Activated CD8-positive, alpha-beta T cell treated with anti-CD3 and anti-CD28 coated beads for 36 hours (primary cell): ENCODE data around the gene RAB24. TPM values are rescaled to one million over a fixed set of nuclear protein-coding genes. Genes with fewer than 3 reads are reported as not detected.

Source experiments
- ATAC-seq: fragments of 200-7000 bp; cut with Tn5 transposase; one replicate; pipeline ENCODE4 v1.10.0; 2021; ENCODE audit warnings: mild to moderate bottlenecking, moderate library complexity
- CTCF ChIA-PET: fragments of 350-600 bp; sonication (Branson Sonifier 250); formaldehyde crosslinking; loops from one replicate; lab custom pipeline; 2021; ENCODE audit warnings: antibody characterized with exemption; lab: Charles Lee
- POLR2A ChIA-PET: fragments of 350-600 bp; sonication (Branson Sonifier 250); formaldehyde crosslinking; loops from one replicate; lab custom pipeline; 2021; ENCODE audit warnings: antibody characterized with exemption; lab: Charles Lee
- DNase-seq: peaks from one replicate; pipeline ENCODE4 v3.0.0-alpha.2; 2020
- H3K27ac Mint-ChIP-seq: one replicate; pipeline ENCODE4 v1.8.0; 2021; ENCODE audit warnings: mild to moderate bottlenecking, mixed read lengths
- H3K27me3 Mint-ChIP-seq: one replicate; pipeline ENCODE4 v1.8.0; 2021; ENCODE audit warnings: mixed read lengths
- H3K36me3 Mint-ChIP-seq: one replicate; pipeline ENCODE4 v1.8.0; 2021; ENCODE audit warnings: low read depth, mixed read lengths
- H3K4me1 Mint-ChIP-seq: one replicate; pipeline ENCODE4 v1.8.0; 2021; ENCODE audit warnings: low read depth, mixed read lengths
- H3K4me3 Mint-ChIP-seq: one replicate; pipeline ENCODE4 v1.8.0; 2021; ENCODE audit warnings: mild to moderate bottlenecking, moderate library complexity, mixed read lengths
- H3K9me3 Mint-ChIP-seq: one replicate; pipeline ENCODE4 v1.8.0; 2021; ENCODE audit warnings: mixed read lengths
- CTCF ChIP-seq: fragments of 200-600 bp; IDR thresholded peaks from one replicate; pipeline ENCODE4 v1.8.0; 2022; ENCODE audit warnings: antibody characterized with exemption, mild to moderate bottlenecking
- intact Hi-C: fragments of 100-400 bp; cut with micrococcal nuclease; formaldehyde crosslinking; loops from one replicate; pipeline ENCODE4 v1.10.0; 2022
- total RNA-seq, 2 experiments: library from RNA; stranded (reverse); gene quantifications; one replicate each; pipeline ENCODE4 v1.2.3, GENCODE V29; 2021

The RAB24 gene
- total RNA-seq, 2 experiments from 2014 or later = 26.6 TPM

- Mint-ChIP-seq H3K9me3 (peaks cover 6% of the 10 kb centered on the region), H3K27me3 (no peaks in the 10 kb centered on the region), H3K4me3 (no peak overlapping the region), H3K27ac (no peak overlapping the region), H3K4me1 (peaks cover 31% of the 10 kb centered on the region), H3K36me3 (peaks cover 13% of the 10 kb centered on the region)
- TF ChIP-seq CTCF = no peak
- CTCF ChIA-PET = interaction anchor here (1.0 to 5.1 kb wide), 12 partner anchors 9 to 202 kb away, joined by 3 to 41 read pairs (median 4); partner anchors contain the start of gene LMAN2
- intact Hi-C loops = loop anchor here (5.0 to 10.0 kb wide), 3 partner anchors 42 to 137 kb away; partner anchors contain the start of gene RGS14
- POLR2A ChIA-PET = interaction anchor here (0.9 to 1.4 kb wide), 3 partner anchors 8 to 89 kb away, joined by 4 to 5 read pairs (median 5); no protein-coding TSS in a partner anchor
- DNase-seq (no peak), ATAC-seq (no peak)
Measured at GRCh38 chr5:177315411-177315810, 11.9 kb upstream of the RAB24 start.

GRCh38 chr5:177314376-177315342 lies 11.1 kb upstream of the RAB24 start:
- no peak overlapping the region for H3K27ac Mint-ChIP-seq
- no peaks in the 10 kb centered on the region for H3K27me3 Mint-ChIP-seq
- intact Hi-C loops = loop anchor here (5.0 to 10.0 kb wide), 4 partner anchors 43 to 183 kb away; partner anchors contain the start of genes PDLIM7 and RGS14
- ATAC-seq (no peak), DNase-seq (no peak)
- TF ChIP-seq CTCF = no peak
- ChIA-PET POLR2A (interaction anchor here (1.2 to 1.4 kb wide), 2 partner anchors 65 to 89 kb away, joined by 4 to 5 read pairs; no protein-coding TSS in a partner anchor), CTCF (interaction anchor here (1.1 to 6.2 kb wide), 9 partner anchors 21 to 201 kb away, joined by 3 to 58 read pairs (median 5); partner anchors contain the start of genes LMAN2 and PFN3)
- peaks cover 27% of the 10 kb centered on the region for H3K4me1 Mint-ChIP-seq
- H3K9me3 Mint-ChIP-seq = peaks cover 4% of the 10 kb centered on the region
- H3K4me3 Mint-ChIP-seq = no peak overlapping the region
- H3K36me3 Mint-ChIP-seq = peaks cover 12% of the 10 kb centered on the region

GRCh38 chr5:177313561-177314259 lies 10.2 kb upstream of the RAB24 start:
- H3K27ac Mint-ChIP-seq = no peak overlapping the region
- DNase-seq (no peak), ATAC-seq (no peak)
- H3K27me3 Mint-ChIP-seq = no peaks in the 10 kb centered on the region
- H3K4me3 Mint-ChIP-seq = no peak overlapping the region
- POLR2A ChIA-PET = interaction anchor here (0.5 to 2.2 kb wide), 6 partner anchors 12 to 91 kb away, joined by 3 to 15 read pairs (median 4); partner anchors contain the start of gene LMAN2
- H3K36me3 Mint-ChIP-seq = peaks cover 6% of the 10 kb centered on the region
- CTCF ChIA-PET = interaction anchor here (1.0 to 6.2 kb wide), 8 partner anchors 11 to 142 kb away, joined by 3 to 58 read pairs (median 6); partner anchors contain the start of gene PFN3
- intact Hi-C loops = loop anchor here (5.0 to 10.0 kb wide), 2 partner anchors 81 to 184 kb away; partner anchors contain the start of gene PDLIM7
- H3K4me1 Mint-ChIP-seq = peaks cover 30% of the 10 kb centered on the region
- TF ChIP-seq CTCF = no peak
- no peaks in the 10 kb centered on the region for H3K9me3 Mint-ChIP-seq

- Mint-ChIP-seq H3K9me3 (no peaks in the 10 kb centered on the region), H3K4me1 (peaks cover 25% of the 10 kb centered on the region), H3K27me3 (no peaks in the 10 kb centered on the region), H3K27ac (peak overlapping the region; percentile 91), H3K36me3 (peaks cover 6% of the 10 kb centered on the region), H3K4me3 (peak overlapping the region; percentile 89)
- ATAC-seq (peak; percentile 24), DNase-seq (peak; percentile 80)
- ChIA-PET POLR2A (interaction anchor here (0.5 to 2.2 kb wide), 18 partner anchors 8 to 289 kb away, joined by 3 to 15 read pairs (median 4); partner anchors contain the start of genes GRK6, LMAN2, PRELID1 and RAB24), CTCF (interaction anchor here (0.7 to 6.2 kb wide), 19 partner anchors 9 to 199 kb away, joined by 3 to 58 read pairs (median 4); partner anchors contain the start of genes PDLIM7, PFN3, PRELID1 and RAB24)
- intact Hi-C loops = loop anchor here (5.0 to 10.0 kb wide), 2 partner anchors 82 to 185 kb away; partner anchors contain the start of gene PDLIM7
- no peak for TF ChIP-seq CTCF
Measured at GRCh38 chr5:177312649-177313181, 9.2 kb upstream of the RAB24 start.
